GM19438 (cell line): ENCODE results near the gene MPND.

ENCODE experiments used
- ATAC-seq: cut with Tn5 transposase; IDR thresholded peaks from one replicate; pipeline ENCODE4 v1.9.1; 2021; ENCODE audit warnings: low read depth; ENCODE audit not compliant: unreplicated experiment

The MPND gene

GRCh38 chr19:4376028-4376670 lies 32.8 kb downstream of the MPND start:
- no peak for ATAC-seq

DNA sequence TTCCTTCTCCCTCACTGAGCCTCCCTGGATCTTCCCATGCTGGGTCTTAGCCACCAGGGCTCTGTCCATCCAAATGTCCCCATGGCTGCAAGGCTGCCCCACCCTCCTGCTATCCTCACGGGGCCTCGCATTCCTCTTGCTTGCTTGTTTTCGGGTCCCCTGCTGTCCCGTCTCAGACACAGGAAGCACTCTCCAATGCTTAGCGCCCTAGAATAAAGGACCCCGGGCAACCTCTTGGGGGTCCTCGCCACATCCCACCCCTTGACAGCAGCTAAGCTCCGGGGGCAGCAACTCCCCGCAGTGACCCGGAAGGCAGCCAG lies 33.3 kb downstream of the MPND start:
- no peak for ATAC-seq

GRCh38 chr19:4376991-4377781 lies 33.8 kb downstream of the MPND start:
- ATAC-seq, result no peak

DNA sequence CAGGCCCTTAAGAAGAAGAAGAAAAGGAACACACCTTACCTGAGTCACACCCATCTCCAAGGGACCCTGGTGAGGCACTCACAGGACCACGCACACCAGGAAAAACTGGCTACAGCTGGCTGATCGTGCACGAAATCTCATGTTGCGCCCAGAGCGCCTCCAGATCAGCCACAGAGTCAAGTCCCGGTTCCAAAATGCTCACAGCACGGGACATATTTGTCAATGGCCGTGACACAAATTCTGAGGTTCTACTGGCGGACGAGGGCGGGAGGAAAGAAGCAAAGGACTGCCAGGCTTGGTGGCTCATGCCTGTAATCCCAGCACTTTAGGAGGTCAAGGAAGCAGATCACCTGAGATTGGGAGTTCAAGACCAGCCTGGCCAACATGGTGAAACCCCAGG lies 35.5 kb downstream of the MPND start:
- ATAC-seq, result no peak

DNA sequence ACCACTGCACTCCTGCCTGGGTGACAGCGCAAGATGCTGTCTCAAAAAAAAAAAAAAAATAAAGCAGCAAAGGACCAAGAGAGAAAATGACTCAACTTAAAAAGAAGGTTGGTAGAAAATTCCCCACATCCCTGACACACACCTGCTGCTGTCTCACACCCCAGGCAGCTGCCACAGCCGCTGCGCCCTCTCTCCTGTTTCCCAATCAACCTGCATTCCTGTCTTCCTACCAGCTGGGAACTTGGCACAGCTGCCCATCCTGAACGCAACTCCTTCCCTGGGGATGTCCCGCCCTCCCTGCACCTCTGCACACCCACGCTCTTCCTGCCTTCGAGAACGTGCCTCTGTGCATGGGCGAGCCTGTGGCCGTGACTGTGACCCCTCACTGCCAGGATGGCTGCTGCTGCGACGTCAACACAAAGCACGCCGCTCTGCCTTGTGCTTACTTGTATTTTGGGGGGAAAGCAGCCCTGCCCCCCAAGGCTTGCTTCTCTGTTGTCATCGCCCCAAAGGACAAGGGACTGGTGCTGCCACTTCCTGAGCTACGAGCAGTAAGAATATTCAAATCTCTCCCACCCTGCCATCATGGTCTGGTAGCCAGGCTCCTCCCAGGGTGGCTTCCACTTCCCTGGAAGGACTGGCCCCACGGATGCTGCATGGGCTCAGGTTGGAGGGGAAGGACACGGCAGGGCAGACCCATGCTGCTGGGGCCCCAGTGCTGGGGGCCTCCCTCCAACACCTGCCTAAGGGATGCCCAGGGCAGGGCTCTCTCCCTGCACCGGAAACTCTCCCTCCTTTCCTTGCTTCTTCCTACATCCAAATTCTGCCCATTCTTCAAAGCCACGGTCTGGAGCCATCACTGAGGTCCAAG lies 36.3 kb downstream of the MPND start:
- no peak for ATAC-seq

- ATAC-seq, result no peak
These were observed 36.9 kb downstream of the MPND start for GRCh38 chr19:4380254-4380727.

GRCh38 chr19:4385291-4386040 lies 42.1 kb downstream of the MPND start:
- no peak for ATAC-seq

DNA sequence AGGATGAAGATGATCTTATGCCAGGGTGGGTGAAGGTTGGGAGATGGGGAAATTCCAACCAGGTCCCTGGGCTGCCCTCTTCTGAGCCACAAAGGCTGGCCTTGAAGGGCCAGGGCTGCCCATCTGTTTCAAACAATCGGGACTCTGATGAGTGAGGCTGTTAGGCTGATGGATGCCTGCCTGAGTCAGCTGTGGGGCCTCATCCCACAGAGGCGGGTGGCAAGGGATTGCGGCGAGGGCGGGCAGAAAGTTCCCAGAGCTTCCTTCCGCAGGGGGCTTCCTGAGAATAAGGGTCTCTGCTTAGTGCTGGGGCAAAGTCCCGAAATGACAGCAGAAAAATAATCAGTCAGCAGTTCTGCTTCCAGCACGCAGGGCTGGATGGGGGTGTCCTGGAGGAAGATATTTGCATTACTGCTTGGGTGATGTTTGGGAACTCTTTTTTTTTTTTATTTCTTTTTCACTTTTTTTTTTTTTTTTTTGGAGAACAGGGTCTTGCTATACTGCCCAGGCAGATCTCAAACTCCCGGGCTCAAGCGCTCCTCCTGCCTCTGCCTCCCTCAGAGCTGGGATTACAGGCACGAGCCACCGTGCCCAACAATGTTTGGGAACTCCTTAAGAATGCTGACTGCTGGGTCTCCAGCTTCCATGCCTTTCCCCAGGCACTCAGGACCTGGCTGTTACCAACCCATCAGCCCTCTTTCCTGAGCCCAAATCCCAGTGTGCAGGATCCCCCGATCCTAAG lies 42.9 kb downstream of the MPND start:
- no peak for ATAC-seq

DNA sequence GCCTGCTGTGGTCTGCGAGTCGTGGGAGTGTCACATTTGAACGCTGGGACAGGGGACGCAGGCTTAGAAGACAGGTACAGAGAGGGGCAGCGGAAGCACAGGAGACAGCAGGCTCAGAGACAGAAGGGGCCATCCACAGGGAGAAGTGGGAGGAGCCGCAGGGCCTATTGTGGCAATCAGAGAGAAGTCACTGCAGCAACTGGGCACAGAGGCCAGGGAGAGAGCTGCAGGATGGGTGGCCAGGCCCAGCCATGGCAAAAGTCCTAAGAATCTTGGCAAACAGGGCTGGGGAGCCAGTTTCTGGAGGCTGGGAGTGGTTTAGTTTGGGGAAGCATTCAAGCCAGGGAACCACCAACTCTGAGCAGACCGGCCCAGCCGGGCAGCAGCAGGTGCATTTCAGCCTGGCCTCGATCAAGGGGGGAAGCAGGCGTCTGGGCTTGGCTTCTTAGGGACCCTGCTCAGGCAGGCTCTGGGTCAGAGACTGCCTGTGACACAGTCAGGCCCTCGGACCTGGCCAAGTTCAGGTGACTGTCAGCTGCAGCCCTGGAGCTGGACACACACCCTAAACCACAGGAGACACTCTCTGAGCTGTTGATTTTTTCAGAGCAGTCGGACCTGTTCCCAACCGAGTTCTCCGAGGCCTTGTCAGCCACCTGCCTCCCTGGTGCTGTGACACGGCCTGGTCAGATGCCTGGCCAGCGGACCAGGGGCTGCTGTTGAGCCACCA lies 45.1 kb downstream of the MPND start:
- ATAC-seq, result no peak

DNA sequence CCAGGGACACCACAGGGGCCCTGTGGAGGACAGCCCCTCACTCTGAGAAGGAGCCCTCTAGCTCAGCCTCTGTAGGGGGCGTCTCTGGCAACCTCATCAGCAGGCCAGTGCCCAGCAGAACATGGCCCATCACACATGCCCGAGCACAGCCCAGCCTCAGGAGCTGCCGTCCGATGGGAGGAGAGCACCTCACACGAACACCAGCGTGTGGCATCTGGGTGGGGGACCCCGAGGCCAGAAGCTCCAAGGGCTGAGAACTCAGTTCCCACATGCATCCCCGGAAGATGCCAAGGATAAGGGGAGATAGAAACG lies 45.7 kb downstream of the MPND start:
- no peak for ATAC-seq

GRCh38 chr19:4389511-4390016 lies 46.2 kb downstream of the MPND start:
- no peak for ATAC-seq

DNA sequence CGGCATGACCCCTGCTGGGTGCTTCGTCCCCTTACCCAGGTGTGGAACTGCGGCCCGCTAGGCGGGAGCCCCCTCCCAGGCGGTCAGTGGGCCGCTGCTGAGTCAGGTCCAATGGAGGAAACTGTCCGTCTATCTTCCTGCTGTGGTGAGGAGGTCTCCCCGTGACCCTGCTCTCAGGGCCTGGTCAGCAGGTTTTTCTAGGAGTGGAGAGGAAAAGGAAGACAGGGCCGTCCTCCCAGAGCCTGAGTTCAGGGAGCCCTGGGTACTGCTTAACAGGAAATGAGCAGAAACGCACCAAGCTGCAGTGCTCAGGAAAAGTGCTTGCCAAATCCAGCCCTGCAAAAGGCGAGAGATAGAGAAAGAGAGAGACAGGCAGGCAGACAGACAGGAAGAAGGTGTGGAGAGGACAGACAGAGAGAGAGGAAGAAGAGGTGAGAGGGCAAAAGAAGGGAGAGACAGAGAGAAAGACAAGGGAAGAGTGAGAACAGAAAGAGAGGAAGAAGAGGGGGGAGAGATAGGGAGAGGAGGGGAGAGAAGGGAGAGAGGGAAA lies 46.7 kb downstream of the MPND start:
- ATAC-seq, result no peak

GRCh38 chr19:4390567-4391305 lies 47.4 kb downstream of the MPND start:
- no peak for ATAC-seq

DNA sequence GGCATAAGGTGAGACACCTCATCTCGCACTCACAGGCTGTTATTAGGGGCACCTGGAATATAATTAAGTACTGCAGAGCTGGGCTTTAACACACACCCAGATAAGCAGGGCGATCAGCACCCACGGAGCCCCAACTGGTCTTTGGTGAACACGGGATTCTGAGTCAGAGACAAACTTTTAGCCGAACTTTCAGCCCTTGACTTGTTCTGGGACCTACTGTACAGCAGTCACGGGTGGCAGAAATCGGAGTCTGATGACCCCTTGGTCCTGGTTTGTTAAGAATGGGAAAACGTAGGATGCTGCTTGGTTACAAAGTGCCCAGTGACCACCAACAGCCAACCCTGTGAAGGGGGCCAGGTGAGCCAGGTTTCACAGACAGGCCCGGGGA lies 47.9 kb downstream of the MPND start:
- ATAC-seq, result no peak

DNA sequence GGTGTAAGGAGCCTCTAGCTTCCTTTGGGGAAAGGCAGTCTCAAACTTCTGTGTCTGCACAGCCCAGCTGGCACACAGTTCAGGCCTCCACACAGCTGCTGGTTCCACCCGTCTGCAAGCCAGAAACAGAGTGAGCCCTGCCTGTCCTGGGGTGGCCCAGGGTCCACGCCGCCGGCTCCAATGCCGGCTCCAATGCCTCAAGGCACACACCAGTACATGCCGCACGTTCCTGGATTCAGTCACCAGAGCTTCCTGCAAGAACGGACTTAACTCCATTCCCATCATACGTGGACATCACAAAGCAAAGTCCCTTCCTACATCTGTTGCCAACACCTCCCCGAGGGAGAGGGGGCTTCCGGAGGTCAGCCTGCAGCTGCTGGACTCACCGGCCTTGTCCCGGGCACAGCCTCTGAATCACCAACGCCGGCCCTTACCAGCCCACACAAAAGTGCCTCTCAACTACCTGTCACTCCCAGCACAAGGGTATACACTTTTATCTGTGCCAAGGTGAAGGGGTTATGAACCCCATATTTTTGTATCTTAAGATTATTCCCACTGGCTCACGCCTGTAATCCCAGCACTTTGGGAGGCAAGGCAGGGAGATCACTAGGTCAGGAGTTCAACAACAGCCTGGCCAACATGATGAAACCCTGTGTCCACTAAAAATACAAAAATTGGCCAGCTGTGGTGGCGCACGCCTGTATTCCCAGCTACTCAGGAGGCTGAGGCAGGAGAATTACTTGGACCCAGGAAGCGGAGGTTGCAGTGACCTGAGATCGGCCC lies 48.5 kb downstream of the MPND start:
- no peak for ATAC-seq

DNA sequence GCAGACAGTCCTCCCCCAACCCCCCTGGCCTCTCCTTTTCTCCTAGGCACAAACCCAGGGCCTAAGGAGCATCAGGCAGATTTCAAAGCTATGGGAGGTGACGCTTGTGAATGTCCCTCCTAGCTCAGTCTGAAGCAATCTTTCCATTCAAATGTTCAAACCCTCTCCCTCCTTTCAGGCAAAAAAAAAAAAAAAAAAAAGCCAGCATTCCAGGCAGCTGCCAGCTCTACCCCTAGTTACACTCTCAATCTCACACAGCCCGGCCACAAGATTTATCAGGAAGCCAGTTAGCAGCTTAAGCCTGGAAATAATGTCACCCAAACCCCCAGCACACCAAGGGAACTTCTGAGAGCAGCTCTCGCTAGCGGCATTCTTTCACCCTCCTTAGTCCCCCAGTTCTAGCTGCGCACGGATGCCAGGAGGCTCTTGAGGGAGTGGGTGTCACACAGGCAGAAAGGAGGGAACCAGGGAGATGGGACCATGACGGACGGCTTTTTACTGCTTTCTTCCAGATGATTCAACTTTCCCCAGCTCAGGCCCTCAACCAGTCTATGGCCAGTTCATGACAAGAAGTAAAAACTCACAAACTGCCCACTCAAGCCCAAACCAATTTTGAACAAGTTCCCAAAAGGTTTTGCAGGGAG lies 50.7 kb downstream of the MPND start:
- ATAC-seq, result no peak
